Hepatocyte (in vitro differentiated cells): Measurements from ENCODE around the gene CRADD.

ENCODE experiments used
- EZH2 ChIP-seq: fragments of 200-600 bp; sonication (generic); IDR thresholded peaks from 2 replicates; pipeline ENCODE4 v1.6.1; 2016; ENCODE audit warnings: antibody characterized with exemption, mild to moderate bottlenecking, borderline replicate concordance
- EZH2phosphoT487 ChIP-seq: fragments of 200-600 bp; sonication (generic); IDR thresholded peaks from one replicate; pipeline ENCODE4 v1.6.1; 2018; ENCODE audit warnings: antibody characterized with exemption, mild to moderate bottlenecking, low read depth, moderate library complexity; ENCODE audit not compliant: unreplicated experiment, severe bottlenecking
- TF ChIP-seq, protein P1 (sequence below): fragments of 200-600 bp; sonication (generic); IDR thresholded peaks from 2 replicates; pipeline ENCODE4 v1.5.1; 2016; ENCODE audit warnings: antibody characterized with exemption, mild to moderate bottlenecking; ENCODE audit not compliant: poor library complexity

DNA sequence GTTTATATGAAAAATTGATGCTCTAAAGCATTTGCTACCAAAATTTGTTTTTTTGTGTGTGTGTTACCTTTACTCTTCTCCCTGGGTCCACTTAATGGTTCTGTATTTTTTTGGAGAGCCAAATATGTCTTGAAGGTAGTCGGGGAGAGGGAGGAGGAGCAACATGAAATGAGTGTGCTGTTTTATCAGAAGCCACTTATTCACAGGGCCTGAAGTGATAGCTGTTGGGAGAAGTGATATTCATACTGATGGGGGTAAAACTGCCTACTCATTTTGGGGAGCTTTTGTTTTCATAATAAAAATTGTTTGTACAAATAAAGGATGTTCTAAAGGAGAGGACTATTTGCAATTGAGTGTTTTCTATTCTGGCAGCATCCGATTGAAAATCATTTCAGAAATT is 29.2 kb downstream of the CRADD start:
- TF ChIP-seq, protein P1, sequence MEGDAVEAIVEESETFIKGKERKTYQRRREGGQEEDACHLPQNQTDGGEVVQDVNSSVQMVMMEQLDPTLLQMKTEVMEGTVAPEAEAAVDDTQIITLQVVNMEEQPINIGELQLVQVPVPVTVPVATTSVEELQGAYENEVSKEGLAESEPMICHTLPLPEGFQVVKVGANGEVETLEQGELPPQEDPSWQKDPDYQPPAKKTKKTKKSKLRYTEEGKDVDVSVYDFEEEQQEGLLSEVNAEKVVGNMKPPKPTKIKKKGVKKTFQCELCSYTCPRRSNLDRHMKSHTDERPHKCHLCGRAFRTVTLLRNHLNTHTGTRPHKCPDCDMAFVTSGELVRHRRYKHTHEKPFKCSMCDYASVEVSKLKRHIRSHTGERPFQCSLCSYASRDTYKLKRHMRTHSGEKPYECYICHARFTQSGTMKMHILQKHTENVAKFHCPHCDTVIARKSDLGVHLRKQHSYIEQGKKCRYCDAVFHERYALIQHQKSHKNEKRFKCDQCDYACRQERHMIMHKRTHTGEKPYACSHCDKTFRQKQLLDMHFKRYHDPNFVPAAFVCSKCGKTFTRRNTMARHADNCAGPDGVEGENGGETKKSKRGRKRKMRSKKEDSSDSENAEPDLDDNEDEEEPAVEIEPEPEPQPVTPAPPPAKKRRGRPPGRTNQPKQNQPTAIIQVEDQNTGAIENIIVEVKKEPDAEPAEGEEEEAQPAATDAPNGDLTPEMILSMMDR = no peak
- no peak for TF ChIP-seq EZH2phosphoT487
- no peak for TF ChIP-seq EZH2
